NT2/D1 (cell line): Measurements from ENCODE around the gene LHFPL3.

Source experiments
- SUZ12 ChIP-seq: IDR thresholded peaks from 2 replicates; pipeline ENCODE4 v1.6.1; 2011; ENCODE audit not compliant: insufficient read length, insufficient read depth; ENCODE audit errors: extremely low read depth
- YY1 ChIP-seq: IDR thresholded peaks from 2 replicates; pipeline ENCODE4 v1.6.1; 2011; ENCODE audit not compliant: insufficient read length, insufficient read depth
- ZNF274 ChIP-seq: IDR thresholded peaks from 2 replicates; pipeline ENCODE4 v1.6.1; 2011; ENCODE audit warnings: mild to moderate bottlenecking, low read depth, low read length

- no peak for TF ChIP-seq YY1
- TF ChIP-seq ZNF274: no peak
- no peak for TF ChIP-seq SUZ12
Observed at GRCh38 chr7:104288137-104288536, 40.3 kb upstream of the LHFPL3 start.
